HepG2 (cell line): Measurements from ENCODE around the gene TTC22.

Source experiments
- BRCA1 ChIP-seq: sonication (generic); formaldehyde crosslinking; IDR thresholded peaks from 2 replicates; pipeline ENCODE4 v1.4.0; 2020; ENCODE audit warnings: missing genetic modification reagents
- CTCF ChIP-seq: sonication (generic); formaldehyde crosslinking; IDR thresholded peaks from 2 replicates; pipeline ENCODE4 v1.5.0; 2020; ENCODE audit warnings: mild to moderate bottlenecking, missing genetic modification reagents, moderate library complexity
- JUND ChIP-seq: sonication (generic); formaldehyde crosslinking; IDR thresholded peaks from 2 replicates; pipeline ENCODE4 v1.8.0; 2022; ENCODE audit warnings: mild to moderate bottlenecking, missing genetic modification reagents
- NR1H2 ChIP-seq: sonication (generic); formaldehyde crosslinking; IDR thresholded peaks from 2 replicates; pipeline ENCODE4 v1.8.1; 2022; ENCODE audit warnings: low read depth, missing genetic modification reagents, borderline replicate concordance
- RFXANK ChIP-seq: IDR thresholded peaks from 2 replicates; pipeline ENCODE4 v1.6.1; 2016
- SMC3 ChIP-seq: IDR thresholded peaks from 2 replicates; pipeline ENCODE4 v1.6.1; 2011; ENCODE audit warnings: low read length, improper control_type of control experiment
- SP1 ChIP-seq, 2 experiments: fragments of 450-650 bp in 1 of 2; sonication (generic) in 1 of 2; formaldehyde crosslinking in 1 of 2; IDR thresholded peaks; 2 replicates each; pipeline versions ENCODE4 v1.4.0 to v1.6.1; 2016 to 2020; ENCODE audit warnings: missing genetic modification reagents in 1 of 2
- TAF1 ChIP-seq: sonication (generic); formaldehyde crosslinking; IDR thresholded peaks from 2 replicates; pipeline ENCODE4 v1.4.0; 2020; ENCODE audit warnings: missing genetic modification reagents
- ZNF557 ChIP-seq: sonication (generic); formaldehyde crosslinking; IDR thresholded peaks from 2 replicates; pipeline ENCODE4 v1.4.0; 2020; ENCODE audit warnings: missing genetic modification reagents
- ZNF713 ChIP-seq: sonication (generic); formaldehyde crosslinking; IDR thresholded peaks from 2 replicates; pipeline ENCODE4 v1.4.0; 2020; ENCODE audit warnings: mild to moderate bottlenecking, missing genetic modification reagents
- TF ChIP-seq, protein P1 (sequence below): fragments of 450-650 bp; IDR thresholded peaks from 2 replicates; pipeline ENCODE4 v1.6.1; 2017; ENCODE audit warnings: mild to moderate bottlenecking
- TF ChIP-seq, protein P2 (sequence below): sonication (generic); formaldehyde crosslinking; IDR thresholded peaks from 2 replicates; pipeline ENCODE4 v1.9.0; 2021; ENCODE audit warnings: missing genetic modification reagents, borderline replicate concordance
- TF ChIP-seq, protein P3 (sequence below): sonication (generic); formaldehyde crosslinking; IDR thresholded peaks from 2 replicates; pipeline ENCODE4 v1.4.0; 2020; ENCODE audit warnings: mild to moderate bottlenecking, missing genetic modification reagents
- TF ChIP-seq, protein P4 (sequence below): sonication (generic); formaldehyde crosslinking; IDR thresholded peaks from 2 replicates; pipeline ENCODE4 v1.4.0; 2020; ENCODE audit warnings: mild to moderate bottlenecking, missing genetic modification reagents

- TF ChIP-seq NR1H2 (CRISPR knock-in tag) = no peak
- TF ChIP-seq ZNF713 (CRISPR knock-in tag) = no peak
- TF ChIP-seq, protein P1, sequence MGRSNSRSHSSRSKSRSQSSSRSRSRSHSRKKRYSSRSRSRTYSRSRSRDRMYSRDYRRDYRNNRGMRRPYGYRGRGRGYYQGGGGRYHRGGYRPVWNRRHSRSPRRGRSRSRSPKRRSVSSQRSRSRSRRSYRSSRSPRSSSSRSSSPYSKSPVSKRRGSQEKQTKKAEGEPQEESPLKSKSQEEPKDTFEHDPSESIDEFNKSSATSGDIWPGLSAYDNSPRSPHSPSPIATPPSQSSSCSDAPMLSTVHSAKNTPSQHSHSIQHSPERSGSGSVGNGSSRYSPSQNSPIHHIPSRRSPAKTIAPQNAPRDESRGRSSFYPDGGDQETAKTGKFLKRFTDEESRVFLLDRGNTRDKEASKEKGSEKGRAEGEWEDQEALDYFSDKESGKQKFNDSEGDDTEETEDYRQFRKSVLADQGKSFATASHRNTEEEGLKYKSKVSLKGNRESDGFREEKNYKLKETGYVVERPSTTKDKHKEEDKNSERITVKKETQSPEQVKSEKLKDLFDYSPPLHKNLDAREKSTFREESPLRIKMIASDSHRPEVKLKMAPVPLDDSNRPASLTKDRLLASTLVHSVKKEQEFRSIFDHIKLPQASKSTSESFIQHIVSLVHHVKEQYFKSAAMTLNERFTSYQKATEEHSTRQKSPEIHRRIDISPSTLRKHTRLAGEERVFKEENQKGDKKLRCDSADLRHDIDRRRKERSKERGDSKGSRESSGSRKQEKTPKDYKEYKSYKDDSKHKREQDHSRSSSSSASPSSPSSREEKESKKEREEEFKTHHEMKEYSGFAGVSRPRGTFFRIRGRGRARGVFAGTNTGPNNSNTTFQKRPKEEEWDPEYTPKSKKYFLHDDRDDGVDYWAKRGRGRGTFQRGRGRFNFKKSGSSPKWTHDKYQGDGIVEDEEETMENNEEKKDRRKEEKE = no peak
- TF ChIP-seq CTCF (CRISPR knock-in tag) = no peak
- no peak for TF ChIP-seq SP1 (IDR thresholded peaks at IDR 0.05)
- no peak for TF ChIP-seq SP1 (CRISPR knock-in tag; IDR thresholded peaks at IDR 0.05)
- TF ChIP-seq, protein P2, sequence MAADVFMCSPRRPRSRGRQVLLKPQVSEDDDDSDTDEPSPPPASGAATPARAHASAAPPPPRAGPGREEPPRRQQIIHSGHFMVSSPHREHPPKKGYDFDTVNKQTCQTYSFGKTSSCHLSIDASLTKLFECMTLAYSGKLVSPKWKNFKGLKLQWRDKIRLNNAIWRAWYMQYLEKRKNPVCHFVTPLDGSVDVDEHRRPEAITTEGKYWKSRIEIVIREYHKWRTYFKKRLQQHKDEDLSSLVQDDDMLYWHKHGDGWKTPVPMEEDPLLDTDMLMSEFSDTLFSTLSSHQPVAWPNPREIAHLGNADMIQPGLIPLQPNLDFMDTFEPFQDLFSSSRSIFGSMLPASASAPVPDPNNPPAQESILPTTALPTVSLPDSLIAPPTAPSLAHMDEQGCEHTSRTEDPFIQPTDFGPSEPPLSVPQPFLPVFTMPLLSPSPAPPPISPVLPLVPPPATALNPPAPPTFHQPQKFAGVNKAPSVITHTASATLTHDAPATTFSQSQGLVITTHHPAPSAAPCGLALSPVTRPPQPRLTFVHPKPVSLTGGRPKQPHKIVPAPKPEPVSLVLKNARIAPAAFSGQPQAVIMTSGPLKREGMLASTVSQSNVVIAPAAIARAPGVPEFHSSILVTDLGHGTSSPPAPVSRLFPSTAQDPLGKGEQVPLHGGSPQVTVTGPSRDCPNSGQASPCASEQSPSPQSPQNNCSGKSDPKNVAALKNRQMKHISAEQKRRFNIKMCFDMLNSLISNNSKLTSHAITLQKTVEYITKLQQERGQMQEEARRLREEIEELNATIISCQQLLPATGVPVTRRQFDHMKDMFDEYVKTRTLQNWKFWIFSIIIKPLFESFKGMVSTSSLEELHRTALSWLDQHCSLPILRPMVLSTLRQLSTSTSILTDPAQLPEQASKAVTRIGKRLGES (CRISPR knock-in tag) = no peak
- TF ChIP-seq, protein P3, sequence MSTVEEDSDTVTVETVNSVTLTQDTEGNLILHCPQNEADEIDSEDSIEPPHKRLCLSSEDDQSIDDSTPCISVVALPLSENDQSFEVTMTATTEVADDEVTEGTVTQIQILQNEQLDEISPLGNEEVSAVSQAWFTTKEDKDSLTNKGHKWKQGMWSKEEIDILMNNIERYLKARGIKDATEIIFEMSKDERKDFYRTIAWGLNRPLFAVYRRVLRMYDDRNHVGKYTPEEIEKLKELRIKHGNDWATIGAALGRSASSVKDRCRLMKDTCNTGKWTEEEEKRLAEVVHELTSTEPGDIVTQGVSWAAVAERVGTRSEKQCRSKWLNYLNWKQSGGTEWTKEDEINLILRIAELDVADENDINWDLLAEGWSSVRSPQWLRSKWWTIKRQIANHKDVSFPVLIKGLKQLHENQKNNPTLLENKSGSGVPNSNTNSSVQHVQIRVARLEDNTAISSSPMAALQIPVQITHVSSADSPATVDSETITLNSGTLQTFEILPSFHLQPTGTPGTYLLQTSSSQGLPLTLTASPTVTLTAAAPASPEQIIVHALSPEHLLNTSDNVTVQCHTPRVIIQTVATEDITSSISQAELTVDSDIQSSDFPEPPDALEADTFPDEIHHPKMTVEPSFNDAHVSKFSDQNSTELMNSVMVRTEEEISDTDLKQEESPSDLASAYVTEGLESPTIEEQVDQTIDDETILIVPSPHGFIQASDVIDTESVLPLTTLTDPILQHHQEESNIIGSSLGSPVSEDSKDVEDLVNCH (CRISPR knock-in tag) = no peak
- TF ChIP-seq JUND = no peak
- no peak for TF ChIP-seq BRCA1 (CRISPR knock-in tag)
- TF ChIP-seq ZNF557 = no peak
- no peak for TF ChIP-seq TAF1 (CRISPR knock-in tag)
- no peak for TF ChIP-seq RFXANK (CRISPR knock-in tag)
- TF ChIP-seq SMC3 = no peak
- TF ChIP-seq, protein P4, sequence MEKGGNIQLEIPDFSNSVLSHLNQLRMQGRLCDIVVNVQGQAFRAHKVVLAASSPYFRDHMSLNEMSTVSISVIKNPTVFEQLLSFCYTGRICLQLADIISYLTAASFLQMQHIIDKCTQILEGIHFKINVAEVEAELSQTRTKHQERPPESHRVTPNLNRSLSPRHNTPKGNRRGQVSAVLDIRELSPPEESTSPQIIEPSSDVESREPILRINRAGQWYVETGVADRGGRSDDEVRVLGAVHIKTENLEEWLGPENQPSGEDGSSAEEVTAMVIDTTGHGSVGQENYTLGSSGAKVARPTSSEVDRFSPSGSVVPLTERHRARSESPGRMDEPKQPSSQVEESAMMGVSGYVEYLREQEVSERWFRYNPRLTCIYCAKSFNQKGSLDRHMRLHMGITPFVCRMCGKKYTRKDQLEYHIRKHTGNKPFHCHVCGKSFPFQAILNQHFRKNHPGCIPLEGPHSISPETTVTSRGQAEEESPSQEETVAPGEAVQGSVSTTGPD = no peak
Measured at GRCh38 chr1:54819733-54820132, 18.6 kb upstream of the TTC22 start.
